ENCODE data around the gene RRAS2.

Gene RRAS2

GRCh38 chr11:14390669-14391068 lies 31.7 kb upstream of the RRAS2 start:
- DNase-seq (ENCODE audit: low read depth): no peak
- H3K4me3 ChIP-seq (ENCODE audit: low read depth, low read length): no peak overlapping the region
- no peak for TF ChIP-seq CTCF (IDR thresholded peaks at IDR 0.05; ENCODE audit: low read depth, low read length, missing control alignments)

GRCh38 chr11:14388352-14388751 lies 29.4 kb upstream of the RRAS2 start:
- no peak for TF ChIP-seq CTCF (IDR thresholded peaks at IDR 0.05; ENCODE audit: low read depth, low read length, missing control alignments)
- H3K4me3 ChIP-seq (ENCODE audit: low read depth, low read length): no peak overlapping the region
- DNase-seq (ENCODE audit: low read depth): no peak

- no peak for DNase-seq (ENCODE audit: low read depth)
- no peak for TF ChIP-seq CTCF (IDR thresholded peaks at IDR 0.05; ENCODE audit: low read depth, low read length, missing control alignments)
- H3K4me3 ChIP-seq (ENCODE audit: low read depth, low read length): no peak overlapping the region
Measured at GRCh38 chr11:14386895-14387480, 28.0 kb upstream of the RRAS2 start.

GRCh38 chr11:14386081-14386480 lies 27.1 kb upstream of the RRAS2 start:
- no peak overlapping the region for H3K4me3 ChIP-seq (ENCODE audit: low read depth, low read length)
- DNase-seq (ENCODE audit: low read depth): no peak
- no peak for TF ChIP-seq CTCF (IDR thresholded peaks at IDR 0.05; ENCODE audit: low read depth, low read length, missing control alignments)

GRCh38 chr11:14384338-14384737 lies 25.4 kb upstream of the RRAS2 start:
- TF ChIP-seq CTCF (IDR thresholded peaks at IDR 0.05; ENCODE audit: low read depth, low read length, missing control alignments): no peak
- no peak for DNase-seq (ENCODE audit: low read depth)
- no peak overlapping the region for H3K4me3 ChIP-seq (ENCODE audit: low read depth, low read length)

- DNase-seq (ENCODE audit: low read depth): no peak
- TF ChIP-seq CTCF (IDR thresholded peaks at IDR 0.05; ENCODE audit: low read depth, low read length, missing control alignments): no peak
- H3K4me3 ChIP-seq (ENCODE audit: low read depth, low read length): no peak overlapping the region
Measured at GRCh38 chr11:14381968-14382367, 23.0 kb upstream of the RRAS2 start.

GRCh38 chr11:14380947-14381561 lies 22.1 kb upstream of the RRAS2 start:
- peak overlapping the region; percentile 51 for H3K4me3 ChIP-seq (ENCODE audit: low read depth, low read length)

More at GRCh38 chr11:14380947-14381561, 22.1 kb upstream of the RRAS2 start:
- DNase-seq (ENCODE audit: low read depth): no peak
- TF ChIP-seq CTCF (IDR thresholded peaks at IDR 0.05; ENCODE audit: low read depth, low read length, missing control alignments): no peak

Data from GM12864 (cell line).